C4-2B (cell line): ENCODE results near the gene PIK3CD.
A peak's percentile ranks its signal among the peaks of the same experiment; 100 is the strongest.

Experiments
- H3K27ac ChIP-seq: fragments of 450-650 bp; 2 replicates; pipeline ENCODE4 v1.5.1; 2017
- CTCF ChIP-seq: fragments of 450-650 bp; conservative IDR thresholded peaks from 2 replicates; pipeline ENCODE4 v1.5.1; 2017; ENCODE audit warnings: mild to moderate bottlenecking
- ZFX ChIP-seq: fragments of 450-650 bp; IDR thresholded peaks from 2 replicates; pipeline ENCODE4 v1.6.1; 2017

PIK3CD gene

GRCh38 chr1:9684801-9685200 is 33.3 kb downstream of the PIK3CD start:
- H3K27ac ChIP-seq: no peak overlapping the region
- TF ChIP-seq ZFX (no peak), CTCF (no peak)

- peak overlapping the region; percentile 46 for H3K27ac ChIP-seq
Observed at GRCh38 chr1:9687120-9687873, 35.8 kb downstream of the PIK3CD start.

GRCh38 chr1:9687874-9688582 is 36.5 kb downstream of the PIK3CD start:
- peak overlapping the region; percentile 46; the same call in 1 of the 2 replicates for H3K27ac ChIP-seq
- TF ChIP-seq ZFX (no peak), CTCF (no peak)

More at GRCh38 chr1:9687120-9687873, 35.8 kb downstream of the PIK3CD start:
- no peak for TF ChIP-seq ZFX
- TF ChIP-seq CTCF: no peak

GRCh38 chr1:9688599-9688998 is 37.1 kb downstream of the PIK3CD start:
- no peak for TF ChIP-seq ZFX
- no peak for TF ChIP-seq CTCF
- H3K27ac ChIP-seq: peak overlapping the region; percentile 45

- peak overlapping the region; percentile 45 for H3K27ac ChIP-seq
- TF ChIP-seq ZFX (no peak), CTCF (no peak)
Observed at GRCh38 chr1:9689011-9689706, 37.6 kb downstream of the PIK3CD start.

- no peak overlapping the region for H3K27ac ChIP-seq
- TF ChIP-seq CTCF: no peak
- no peak for TF ChIP-seq ZFX
Observed at GRCh38 chr1:9689971-9690381, 38.4 kb downstream of the PIK3CD start.
